Activated CD8-positive, alpha-beta T cell treated with anti-CD3 and anti-CD28 coated beads for 36 hours (primary cell): ENCODE measurements around the gene CDH22. TPM values are rescaled to one million over a fixed set of nuclear protein-coding genes. Genes with fewer than 3 reads are reported as not detected.

Experiments used
- ATAC-seq: fragments of 200-7000 bp; cut with Tn5 transposase; one replicate; pipeline ENCODE4 v1.10.0; 2021; ENCODE audit warnings: mild to moderate bottlenecking, moderate library complexity
- CTCF ChIA-PET: fragments of 350-600 bp; sonication (Branson Sonifier 250); formaldehyde crosslinking; loops from one replicate; lab custom pipeline; 2021; ENCODE audit warnings: antibody characterized with exemption; lab: Charles Lee
- POLR2A ChIA-PET: fragments of 350-600 bp; sonication (Branson Sonifier 250); formaldehyde crosslinking; loops from one replicate; lab custom pipeline; 2021; ENCODE audit warnings: antibody characterized with exemption; lab: Charles Lee
- DNase-seq: peaks from one replicate; pipeline ENCODE4 v3.0.0-alpha.2; 2020
- H3K27ac Mint-ChIP-seq: one replicate; pipeline ENCODE4 v1.8.0; 2021; ENCODE audit warnings: mild to moderate bottlenecking, mixed read lengths
- H3K27me3 Mint-ChIP-seq: one replicate; pipeline ENCODE4 v1.8.0; 2021; ENCODE audit warnings: mixed read lengths
- H3K36me3 Mint-ChIP-seq: one replicate; pipeline ENCODE4 v1.8.0; 2021; ENCODE audit warnings: low read depth, mixed read lengths
- H3K4me1 Mint-ChIP-seq: one replicate; pipeline ENCODE4 v1.8.0; 2021; ENCODE audit warnings: low read depth, mixed read lengths
- H3K4me3 Mint-ChIP-seq: one replicate; pipeline ENCODE4 v1.8.0; 2021; ENCODE audit warnings: mild to moderate bottlenecking, moderate library complexity, mixed read lengths
- H3K9me3 Mint-ChIP-seq: one replicate; pipeline ENCODE4 v1.8.0; 2021; ENCODE audit warnings: mixed read lengths
- intact Hi-C: fragments of 100-400 bp; cut with micrococcal nuclease; formaldehyde crosslinking; loops from one replicate; pipeline ENCODE4 v1.10.0; 2022
- total RNA-seq, 2 experiments: library from RNA; stranded (reverse); gene quantifications; one replicate each; pipeline ENCODE4 v1.2.3, GENCODE V29; 2021
- TF ChIP-seq, protein P1 (sequence below): fragments of 200-600 bp; IDR thresholded peaks from one replicate; pipeline ENCODE4 v1.8.0; 2022; ENCODE audit warnings: antibody characterized with exemption, mild to moderate bottlenecking

Gene CDH22
- total RNA-seq, 2 experiments from 2014 or later, result not detected

DNA sequence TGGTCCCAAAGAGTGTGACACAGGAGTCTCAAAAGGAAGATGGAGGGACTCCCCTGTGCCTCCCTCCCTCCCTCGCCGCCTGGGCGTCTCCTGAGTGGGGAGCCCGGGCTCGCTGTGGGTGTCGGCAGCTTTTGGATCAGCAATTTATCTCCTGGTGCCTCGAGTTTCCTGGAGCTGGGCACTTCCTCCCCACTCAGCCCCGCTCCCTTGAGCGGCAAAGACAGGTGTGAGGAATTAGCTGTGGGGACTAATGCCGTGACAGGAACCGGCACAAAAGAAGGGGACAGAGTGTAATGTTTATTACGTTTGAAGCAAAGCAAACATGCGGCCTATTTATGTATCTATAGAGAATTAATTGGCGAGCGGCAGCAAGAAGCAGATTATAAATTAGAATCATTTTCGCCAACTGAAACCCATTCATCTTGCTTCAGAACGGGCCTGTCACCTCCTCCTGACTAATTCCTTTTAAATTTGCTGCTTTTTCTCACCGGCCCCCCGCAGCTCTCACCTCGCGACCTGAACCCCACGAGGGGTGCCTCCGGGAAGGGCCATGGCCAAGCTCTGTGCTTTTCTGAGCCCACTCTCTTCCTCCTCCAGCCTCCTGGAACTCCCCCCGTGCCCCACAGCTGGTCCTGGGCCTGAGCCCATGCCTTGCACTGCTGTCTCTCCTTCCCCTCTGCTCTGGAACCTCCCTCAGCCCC lies 8.8 kb upstream of the CDH22 start:
- no peaks in the 10 kb centered on the region for H3K36me3 Mint-ChIP-seq
- intact Hi-C loops, result no loop called here
- ATAC-seq (no peak), DNase-seq (no peak)
- H3K27ac Mint-ChIP-seq, result no peak overlapping the region
- H3K9me3 Mint-ChIP-seq, result no peaks in the 10 kb centered on the region
- CTCF ChIA-PET, result no interaction called here
- peaks cover 51% of the 10 kb centered on the region for H3K27me3 Mint-ChIP-seq
- peaks cover under 1% of the 10 kb centered on the region for H3K4me1 Mint-ChIP-seq
- TF ChIP-seq, protein P1, sequence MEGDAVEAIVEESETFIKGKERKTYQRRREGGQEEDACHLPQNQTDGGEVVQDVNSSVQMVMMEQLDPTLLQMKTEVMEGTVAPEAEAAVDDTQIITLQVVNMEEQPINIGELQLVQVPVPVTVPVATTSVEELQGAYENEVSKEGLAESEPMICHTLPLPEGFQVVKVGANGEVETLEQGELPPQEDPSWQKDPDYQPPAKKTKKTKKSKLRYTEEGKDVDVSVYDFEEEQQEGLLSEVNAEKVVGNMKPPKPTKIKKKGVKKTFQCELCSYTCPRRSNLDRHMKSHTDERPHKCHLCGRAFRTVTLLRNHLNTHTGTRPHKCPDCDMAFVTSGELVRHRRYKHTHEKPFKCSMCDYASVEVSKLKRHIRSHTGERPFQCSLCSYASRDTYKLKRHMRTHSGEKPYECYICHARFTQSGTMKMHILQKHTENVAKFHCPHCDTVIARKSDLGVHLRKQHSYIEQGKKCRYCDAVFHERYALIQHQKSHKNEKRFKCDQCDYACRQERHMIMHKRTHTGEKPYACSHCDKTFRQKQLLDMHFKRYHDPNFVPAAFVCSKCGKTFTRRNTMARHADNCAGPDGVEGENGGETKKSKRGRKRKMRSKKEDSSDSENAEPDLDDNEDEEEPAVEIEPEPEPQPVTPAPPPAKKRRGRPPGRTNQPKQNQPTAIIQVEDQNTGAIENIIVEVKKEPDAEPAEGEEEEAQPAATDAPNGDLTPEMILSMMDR, result no peak
- POLR2A ChIA-PET, result no interaction called here
- H3K4me3 Mint-ChIP-seq, result no peak overlapping the region

GRCh38 chr20:46315311-46315710 lies 7.0 kb upstream of the CDH22 start:
- Mint-ChIP-seq H3K4me1 (peaks cover 4% of the 10 kb centered on the region), H3K9me3 (no peaks in the 10 kb centered on the region), H3K27me3 (peaks cover 64% of the 10 kb centered on the region), H3K36me3 (no peaks in the 10 kb centered on the region), H3K4me3 (no peak overlapping the region), H3K27ac (no peak overlapping the region)
- ChIA-PET POLR2A (no interaction called here), CTCF (interaction anchor here (1.3 to 1.6 kb wide), 2 partner anchors 8 to 97 kb away, joined by 3 to 4 read pairs; no protein-coding TSS in a partner anchor)
- ATAC-seq (no peak), DNase-seq (no peak)
- intact Hi-C loops, result no loop called here
- TF ChIP-seq, protein P1, result no peak

DNA sequence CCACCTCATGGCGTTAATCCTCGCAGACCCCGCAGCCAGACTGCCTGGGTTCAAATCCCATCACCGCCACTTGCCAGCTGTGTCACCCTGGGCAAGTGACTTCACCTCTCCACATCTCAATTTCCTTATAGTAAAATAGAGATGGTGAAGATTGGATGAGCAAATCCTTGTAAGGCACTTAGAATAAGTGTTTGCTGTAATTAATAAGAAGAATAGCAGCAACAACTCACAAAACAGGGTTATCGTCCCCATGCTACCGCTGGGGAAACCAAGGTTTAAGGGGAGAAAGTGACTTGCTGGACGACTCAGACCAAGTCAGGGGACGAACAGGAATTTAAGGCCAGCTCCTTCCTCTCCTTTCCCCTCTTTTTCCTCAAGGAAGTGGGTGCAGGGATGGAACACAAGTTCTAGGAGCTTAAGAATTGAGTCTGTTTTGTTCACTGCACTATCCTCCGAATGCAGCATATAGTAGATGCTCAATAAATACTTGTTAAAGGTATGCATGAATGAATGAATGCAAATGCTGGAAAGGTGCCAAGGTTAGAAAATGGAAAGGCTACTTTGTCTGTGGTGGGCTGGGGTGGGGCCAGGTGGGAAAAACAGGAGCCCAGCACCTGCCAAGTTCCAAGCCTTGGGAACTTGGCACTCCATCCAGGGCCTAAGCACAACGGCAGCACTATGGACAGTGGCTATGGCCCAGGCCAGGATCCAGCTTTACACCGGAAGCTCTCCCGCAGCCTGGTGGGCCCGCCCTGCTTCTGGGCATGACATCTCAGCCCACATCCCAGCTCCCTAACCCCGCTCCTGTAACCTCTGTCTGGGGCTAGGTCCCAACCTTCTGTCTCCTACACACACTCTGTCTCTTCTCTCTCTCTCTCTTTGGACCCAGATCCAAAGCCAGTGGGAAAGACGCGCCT lies 4.9 kb upstream of the CDH22 start:
- intact Hi-C loops, result no loop called here
- ChIA-PET CTCF (interaction anchor here (1.3 kb wide), 1 partner anchor 36 kb away, joined by 3 read pairs; no protein-coding TSS in a partner anchor), POLR2A (no interaction called here)
- no peak overlapping the region for H3K4me3 Mint-ChIP-seq
- H3K9me3 Mint-ChIP-seq, result no peaks in the 10 kb centered on the region
- DNase-seq (no peak), ATAC-seq (no peak)
- H3K27me3 Mint-ChIP-seq, result peaks cover 69% of the 10 kb centered on the region
- peaks cover 4% of the 10 kb centered on the region for H3K4me1 Mint-ChIP-seq
- H3K27ac Mint-ChIP-seq, result no peak overlapping the region
- TF ChIP-seq, protein P1, result no peak
- H3K36me3 Mint-ChIP-seq, result no peaks in the 10 kb centered on the region

- Mint-ChIP-seq H3K27me3 (peaks cover 69% of the 10 kb centered on the region), H3K27ac (no peak overlapping the region), H3K9me3 (no peaks in the 10 kb centered on the region), H3K36me3 (no peaks in the 10 kb centered on the region), H3K4me3 (no peak overlapping the region), H3K4me1 (peaks cover 4% of the 10 kb centered on the region)
- TF ChIP-seq, protein P1, result no peak
- intact Hi-C loops, result no loop called here
- CTCF ChIA-PET, result interaction anchor here (0.6 to 1.3 kb wide), 2 partner anchors 13 to 37 kb away, joined by 3 read pairs; no protein-coding TSS in a partner anchor
- POLR2A ChIA-PET, result no interaction called here
- ATAC-seq (no peak), DNase-seq (peak; percentile 13)
Measured at GRCh38 chr20:46312075-46312944, 4.0 kb upstream of the CDH22 start.
